Adrenal gland (tissue), 12 donors: ENCODE data around the gene HINT2. TPM values are rescaled to one million over a fixed set of nuclear protein-coding genes. Genes with fewer than 3 reads are reported as not detected.

Source experiments
- DNase-seq, 7 donors: peaks; one replicate each; pipeline ENCODE4 v3.0.0-alpha.2; 2019 to 2020
- H3K27ac ChIP-seq, 5 donors: fragments of 200-600 bp; sonication (generic) in 4 of 5; 1 replicate in 3 of 5; 2 replicates in 2 of 5; pipeline versions ENCODE4 v1.5.1 to v1.8.0; 2016 to 2020; ENCODE audit warnings: mild to moderate bottlenecking in 1 of 5
- H3K27me3 ChIP-seq: fragments of 200-600 bp; 2 replicates; pipeline ENCODE4 v1.8.0; 2021
- H3K36me3 ChIP-seq, 2 donors: fragments of 200-600 bp; replicated peaks in 1 of 2; 1 replicate in 1 of 2; 2 replicates in 1 of 2; pipeline versions ENCODE4 v1.5.1 to v1.8.0; 2018 to 2022
- H3K4me1 ChIP-seq, 2 donors: fragments of 200-600 bp; replicated peaks in 1 of 2; 1 replicate in 1 of 2; 2 replicates in 1 of 2; pipeline versions ENCODE4 v1.5.1 to v1.8.0; 2018 to 2021
- H3K4me3 ChIP-seq, 4 donors: fragments of 200-600 bp; sonication (generic) in 3 of 4; one replicate each; pipeline ENCODE4 v1.5.1; 2016 to 2018
- H3K9me3 ChIP-seq, 3 donors: fragments of 200-600 bp; sonication (generic) in 1 of 3; replicated peaks in 1 of 3; 1 replicate in 2 of 3; 2 replicates in 1 of 3; pipeline versions ENCODE4 v1.5.1 to v1.8.0; 2016 to 2021
- POLR2A ChIP-seq, 2 donors: fragments of 450-650 bp; IDR thresholded peaks; one replicate each; pipeline ENCODE4 v1.6.1; 2017; ENCODE audit warnings: antibody characterized with exemption in 2 of 2, mild to moderate bottlenecking in 2 of 2, moderate library complexity in 1 of 2
- WGBS, 4 donors: extraction: QIAGEN DNeasy Blood & Tissue Kit in 2 of 4; methylation state at CpG; one replicate each; pipeline versions ENCODE4 v1.1.5 to v1.1.7; 2013 to 2017; 5-methylcytosine and 5-hydroxymethylcytosine counted together
- intact Hi-C, 2 donors: fragments of 100-400 bp; cut with DNase I; formaldehyde crosslinking; loops; one replicate each; pipeline versions ENCODE4 v1.14.1 to v1.15.0; 2022 to 2023
- polyA plus RNA-seq, 3 donors: library from polyadenylated mRNA; stranded (reverse); fragments of 200-250 nt in 2 of 3; fragments of 350-450 nt in 1 of 3; fragmentation: Illumina TruSeq in 1 of 3; extraction: RNeasy Lipid Tissue Mini Kit (QIAGEN cat#74804) in 1 of 3; gene quantifications; one replicate each; pipeline ENCODE4 v1.2.3, GENCODE V29; 2013 to 2014
- total RNA-seq, 9 donors: library from RNA; depleted of rRNA in 4 of 9; stranded (reverse); fragments of >200 nt in 4 of 9; fragments of 120-200 nt in 1 of 9; fragmentation: NEBNext Ultra II Directional in 1 of 9; extraction: Animal tissue kit (Norgen Biotek cat#: 25700) in 1 of 9; gene quantifications; one replicate each; pipeline versions ENCODE4 v1.1.0 to v1.2.4, GENCODE V29; 2013 to 2023
- TF ChIP-seq, protein P1 (sequence below), 6 experiments: fragments of 450-650 bp in 4 of 6; fragments of 200-600 bp in 2 of 6; sonication (generic) in 1 of 6; IDR thresholded peaks; 1 replicate in 5 of 6; 2 replicates in 1 of 6; pipeline versions ENCODE4 v1.5.1 to v1.8.0; 2016 to 2021; ENCODE audit warnings: antibody characterized with exemption in 6 of 6, mild to moderate bottlenecking in 2 of 6, moderate library complexity in 1 of 6
- donor health status: healthy with polysubstance abuse.
- donor health status: Bipolar disorder and iron deficiency.
- donor health status: DM: yes; HTN: yes; CAD: no.
- donor health status: DM: no; HTN: no; CAD: no.
- donor health status: DM: no; HTN: no; CAD: no.
- donor health status: DM: yes; HTN: yes; CAD: no.

The HINT2 gene
- total and polyA plus RNA-seq, 12 donors = 27.6 to 199 (median 82.9) TPM

DNA sequence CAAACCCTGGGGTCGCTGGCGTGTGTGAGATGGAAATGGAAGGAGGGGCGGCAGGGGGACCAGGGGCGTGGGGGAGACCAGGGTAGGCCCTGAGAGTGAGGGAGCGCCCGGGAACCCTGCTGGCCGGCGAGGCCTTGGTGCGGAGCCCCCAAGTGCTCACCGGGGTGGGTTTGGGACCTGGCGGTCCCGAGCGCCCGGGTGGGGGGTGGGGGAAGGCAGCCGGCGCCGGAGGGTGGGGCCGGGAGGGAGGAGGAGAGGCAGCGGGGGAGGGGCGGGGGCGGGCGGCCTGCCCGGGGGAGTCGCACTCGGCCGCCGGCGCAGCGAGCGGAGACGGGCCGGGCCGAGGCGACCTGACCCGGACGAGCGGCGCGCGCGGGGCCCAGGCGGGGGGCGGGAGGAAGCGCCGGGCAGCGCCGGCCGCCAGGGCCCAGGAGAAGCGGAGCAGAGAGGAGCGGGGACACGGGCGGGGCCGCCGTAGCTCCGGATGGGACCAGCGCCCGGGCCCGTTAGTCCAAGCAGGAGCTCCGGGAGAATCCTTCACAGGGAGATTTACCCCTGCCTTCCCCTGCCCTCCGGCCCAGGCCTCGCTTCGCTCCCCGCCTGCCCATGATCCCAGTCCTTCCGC is 23.4 kb downstream of the HINT2 start, which contains the start of gene NPR2:
Gene NPR2, plus strand, starts transcription at position 295 of the 625 bp plus-strand sequence. CDS start 818 bp downstream, outside the sequence.
- intact Hi-C loops = loop anchor here (2.0 to 5.0 kb wide), 4 partner anchors 33 to 91 kb away; partner anchors contain the start of genes FAM221B (in 1 of the 2) and TMEM8B (in 1 of the 2)
- peak within 1 kb of the TSS in 3 of 5 donors; percentile 29 to 82 (median 64) for H3K27ac ChIP-seq
- no peaks in the 10 kb centered on the region for H3K27me3 ChIP-seq
- H3K36me3 ChIP-seq = no peaks in the 10 kb centered on the region
- TF ChIP-seq, protein P1, sequence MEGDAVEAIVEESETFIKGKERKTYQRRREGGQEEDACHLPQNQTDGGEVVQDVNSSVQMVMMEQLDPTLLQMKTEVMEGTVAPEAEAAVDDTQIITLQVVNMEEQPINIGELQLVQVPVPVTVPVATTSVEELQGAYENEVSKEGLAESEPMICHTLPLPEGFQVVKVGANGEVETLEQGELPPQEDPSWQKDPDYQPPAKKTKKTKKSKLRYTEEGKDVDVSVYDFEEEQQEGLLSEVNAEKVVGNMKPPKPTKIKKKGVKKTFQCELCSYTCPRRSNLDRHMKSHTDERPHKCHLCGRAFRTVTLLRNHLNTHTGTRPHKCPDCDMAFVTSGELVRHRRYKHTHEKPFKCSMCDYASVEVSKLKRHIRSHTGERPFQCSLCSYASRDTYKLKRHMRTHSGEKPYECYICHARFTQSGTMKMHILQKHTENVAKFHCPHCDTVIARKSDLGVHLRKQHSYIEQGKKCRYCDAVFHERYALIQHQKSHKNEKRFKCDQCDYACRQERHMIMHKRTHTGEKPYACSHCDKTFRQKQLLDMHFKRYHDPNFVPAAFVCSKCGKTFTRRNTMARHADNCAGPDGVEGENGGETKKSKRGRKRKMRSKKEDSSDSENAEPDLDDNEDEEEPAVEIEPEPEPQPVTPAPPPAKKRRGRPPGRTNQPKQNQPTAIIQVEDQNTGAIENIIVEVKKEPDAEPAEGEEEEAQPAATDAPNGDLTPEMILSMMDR (IDR thresholded peaks at IDR 0.05) = peak in 2 of 6 experiments; percentile 5 to 22
- peak; percentile 18 to 31 for TF ChIP-seq POLR2A (IDR thresholded peaks at IDR 0.05)
- no peaks in the 10 kb centered on the region for H3K9me3 ChIP-seq
- peak in 5 of 7 donors; percentile 31 to 47 (median 39) for DNase-seq
- peaks cover 5 to 23% of the 10 kb centered on the region in 2 donors for H3K4me1 ChIP-seq
- peak within 1 kb of the TSS in 2 of 4 donors; percentile 33 to 62 for H3K4me3 ChIP-seq
- 9 to 47% (median 22%) methylated on average over 15 to 64 of the region's 64 CpGs for WGBS, 4 donors

DNA sequence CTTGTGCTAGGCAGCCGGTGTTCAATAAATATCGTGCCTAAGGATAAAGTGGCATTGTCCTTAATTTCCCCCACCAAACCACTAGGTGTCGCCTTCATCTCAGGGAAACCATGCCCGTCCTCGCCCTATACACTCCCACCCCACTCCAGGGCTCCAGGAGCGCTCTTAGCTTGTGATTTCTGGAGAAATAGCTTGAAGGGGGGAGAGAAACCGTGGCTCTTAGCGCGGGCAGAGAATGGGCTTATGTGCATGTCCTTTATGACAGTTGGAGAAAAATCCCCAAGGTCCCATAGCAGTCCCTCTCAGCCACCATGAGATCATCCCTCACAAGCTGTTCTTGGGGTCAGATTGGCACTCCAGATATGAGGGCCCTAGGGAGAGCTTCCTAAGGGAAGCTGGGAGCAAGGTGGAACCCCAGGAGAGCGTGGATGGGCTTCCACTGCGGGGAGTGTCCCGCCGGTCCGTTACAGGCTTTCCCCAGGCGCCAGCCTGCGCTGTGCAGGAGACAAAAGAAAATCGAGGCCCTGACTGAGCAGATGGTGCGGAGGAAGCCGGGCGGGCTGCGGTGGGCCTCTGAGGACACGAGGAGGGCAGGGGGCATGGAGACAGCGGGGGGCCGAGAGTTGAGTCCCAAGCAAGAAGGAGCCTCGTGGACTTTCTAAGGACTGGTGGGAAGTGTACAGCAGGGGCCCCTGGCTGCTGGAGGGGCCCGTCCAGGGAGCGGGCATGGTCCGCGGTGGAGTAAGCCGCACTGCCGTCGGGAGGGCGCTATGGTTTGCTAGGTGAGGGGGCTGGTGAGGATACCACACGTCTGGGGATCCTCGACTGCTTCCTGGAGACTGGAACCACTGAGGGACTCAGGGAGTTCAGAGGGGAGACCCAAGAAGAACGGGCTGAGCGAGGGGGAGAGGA is 24.2 kb downstream of the HINT2 start:
- peak; percentile 71 to 90 (median 79) for DNase-seq

DNA sequence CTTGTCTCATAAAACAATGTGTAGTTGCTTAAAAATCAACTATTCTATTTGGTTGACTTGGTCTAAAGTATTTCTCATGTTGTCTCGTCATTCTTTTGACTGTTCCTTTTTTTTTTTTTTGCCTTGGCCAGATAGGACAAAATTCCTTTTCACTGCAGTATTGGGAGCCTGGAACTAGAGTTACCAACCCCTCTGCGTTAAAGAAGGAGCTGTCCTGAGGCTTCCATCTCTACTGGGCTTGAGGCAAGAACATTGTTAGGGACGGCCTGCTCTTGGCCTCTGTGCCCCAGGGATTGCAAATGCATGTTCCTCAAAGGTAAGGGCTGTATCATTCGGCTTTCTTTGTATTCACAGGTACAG is 24.8 kb downstream of the HINT2 start:
- H3K36me3 ChIP-seq = no peaks in the 10 kb centered on the region
- no peaks in the 10 kb centered on the region for H3K9me3 ChIP-seq
- WGBS, 4 donors = 31 to 32% (median 32%) methylated on average over 4 of the region's 4 CpGs
- H3K27ac ChIP-seq = no peak overlapping the region
- no peaks in the 10 kb centered on the region for H3K27me3 ChIP-seq
- TF ChIP-seq, protein P1 (IDR thresholded peaks at IDR 0.05) = no peak
- TF ChIP-seq POLR2A (IDR thresholded peaks at IDR 0.05) = no peak
- no peak overlapping the region for H3K4me3 ChIP-seq
- peaks cover 5 to 23% of the 10 kb centered on the region in 2 donors for H3K4me1 ChIP-seq
- DNase-seq = no peak
- intact Hi-C loops = loop anchor here (2.0 to 5.0 kb wide), 4 partner anchors 35 to 93 kb away; partner anchors contain the start of genes FAM221B (in 1 of the 2) and TMEM8B (in 1 of the 2)

More for the DNA sequence above, 24.2 kb downstream of the HINT2 start:
- Histone ChIP-seq H3K36me3 (no peaks in the 10 kb centered on the region), H3K4me1 (peaks cover 5 to 23% of the 10 kb centered on the region in 2 donors), H3K27ac (peak overlapping the region in 2 of 5 donors; percentile 64 to 82), H3K9me3 (no peaks in the 10 kb centered on the region), H3K4me3 (no peak overlapping the region), H3K27me3 (no peaks in the 10 kb centered on the region)
- TF ChIP-seq, protein P1 (IDR thresholded peaks at IDR 0.05) = peak; percentile 84 to 96 (median 88)
- TF ChIP-seq POLR2A (IDR thresholded peaks at IDR 0.05) = no peak
- 44 to 63% (median 51%) methylated on average over 30 to 37 of the region's 37 CpGs for WGBS, 4 donors
- intact Hi-C loops = loop anchor here (2.0 to 5.0 kb wide), 4 partner anchors 34 to 92 kb away; partner anchors contain the start of genes FAM221B (in 1 of the 2) and TMEM8B (in 1 of the 2)

DNA sequence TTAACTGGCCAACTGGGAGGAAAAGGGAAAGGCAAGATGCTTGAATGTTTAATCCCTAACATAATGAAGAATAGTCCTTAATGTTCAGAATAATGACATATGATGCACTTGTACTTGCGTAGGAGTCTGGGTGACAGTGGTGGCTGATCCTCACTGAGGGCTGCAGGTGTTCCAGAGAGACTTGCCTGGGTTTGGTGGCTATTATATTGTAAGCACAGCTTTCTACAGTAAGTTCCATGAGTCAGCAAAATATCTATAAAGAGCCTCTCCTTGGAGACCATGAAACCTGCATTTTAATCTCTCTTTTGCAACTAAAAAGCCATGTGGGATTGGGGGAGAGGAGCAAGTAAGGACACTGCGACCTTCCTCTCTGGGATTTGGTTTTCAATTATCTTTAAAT is 25.3 kb downstream of the HINT2 start:
- peak in 1 of 7 donors; percentile 28 for DNase-seq
- 88 to 100% (median 93%) methylated on average over 2 of the region's 2 CpGs for WGBS, 4 donors
- intact Hi-C loops = no loop called here

More for the DNA sequence above, 25.3 kb downstream of the HINT2 start:
- Histone ChIP-seq H3K4me3 (no peak overlapping the region), H3K36me3 (no peaks in the 10 kb centered on the region), H3K9me3 (no peaks in the 10 kb centered on the region), H3K27ac (no peak overlapping the region), H3K27me3 (no peaks in the 10 kb centered on the region), H3K4me1 (peaks cover 5 to 23% of the 10 kb centered on the region in 2 donors)
- TF ChIP-seq POLR2A (IDR thresholded peaks at IDR 0.05) = no peak
- TF ChIP-seq, protein P1 (IDR thresholded peaks at IDR 0.05) = no peak
